Progenitor cell of endocrine pancreas (in vitro differentiated cells): ENCODE data around the gene TMUB1. TPM values are rescaled to one million over a fixed set of nuclear protein-coding genes. Genes with fewer than 3 reads are reported as not detected.

ENCODE experiments used
- DNase-seq: peaks from one replicate; pipeline ENCODE4 v3.0.0; 2021; ENCODE audit warnings: low spot score; ENCODE audit not compliant: unreplicated experiment
- H3K27ac Mint-ChIP-seq: 2 replicates; pipeline ENCODE4 v1.8.0; 2021; ENCODE audit warnings: mild to moderate bottlenecking, moderate library complexity, mixed read lengths
- H3K27me3 Mint-ChIP-seq: 2 replicates; pipeline ENCODE4 v1.8.0; 2021; ENCODE audit warnings: mixed read lengths
- H3K36me3 Mint-ChIP-seq: 2 replicates; pipeline ENCODE4 v1.8.0; 2022; ENCODE audit warnings: mixed read lengths; ENCODE audit not compliant: insufficient read depth
- H3K4me1 Mint-ChIP-seq: 2 replicates; pipeline ENCODE4 v1.8.0; 2021; ENCODE audit warnings: low read depth, mixed read lengths
- H3K4me3 Mint-ChIP-seq: 2 replicates; pipeline ENCODE4 v1.8.0; 2021; ENCODE audit warnings: low read depth, mild to moderate bottlenecking, moderate library complexity, mixed read lengths
- H3K9me3 Mint-ChIP-seq: 2 replicates; pipeline ENCODE4 v1.8.0; 2021; ENCODE audit warnings: low read depth, mixed read lengths
- CTCF ChIP-seq: fragments of 200-600 bp; sonication (generic); IDR thresholded peaks from one replicate; pipeline ENCODE4 v1.5.0; 2021; ENCODE audit warnings: antibody characterized with exemption, mild to moderate bottlenecking; ENCODE audit not compliant: unreplicated experiment
- total RNA-seq: library from RNA; stranded (reverse); gene quantifications from 2 replicates; pipeline ENCODE4 v1.2.1, GENCODE V29; 2021

The TMUB1 gene
- total RNA-seq, 1 donor from 2014 or later = 48.6 TPM

- H3K27ac Mint-ChIP-seq = no peak overlapping the region
- H3K27me3 Mint-ChIP-seq = no peaks in the 10 kb centered on the region
- H3K9me3 Mint-ChIP-seq = no peaks in the 10 kb centered on the region
- no peak for DNase-seq
- no peak overlapping the region for H3K4me3 Mint-ChIP-seq
- H3K36me3 Mint-ChIP-seq = no peaks in the 10 kb centered on the region
- no peak for TF ChIP-seq CTCF
- no peaks in the 10 kb centered on the region for H3K4me1 Mint-ChIP-seq
These were observed 48.1 kb downstream of the TMUB1 start for GRCh38 chr7:151035026-151035717.

GRCh38 chr7:151034312-151035025 lies 48.8 kb downstream of the TMUB1 start:
- no peak for TF ChIP-seq CTCF
- no peak for DNase-seq
- Mint-ChIP-seq H3K4me1 (no peaks in the 10 kb centered on the region), H3K36me3 (no peaks in the 10 kb centered on the region), H3K27me3 (no peaks in the 10 kb centered on the region), H3K27ac (no peak overlapping the region), H3K4me3 (no peak overlapping the region), H3K9me3 (no peaks in the 10 kb centered on the region)

- no peak for TF ChIP-seq CTCF
- H3K4me3 Mint-ChIP-seq = no peak overlapping the region
- no peak for DNase-seq
- H3K27ac Mint-ChIP-seq = no peak overlapping the region
- peaks cover 3% of the 10 kb centered on the region for H3K4me1 Mint-ChIP-seq
- H3K27me3 Mint-ChIP-seq = no peaks in the 10 kb centered on the region
- no peaks in the 10 kb centered on the region for H3K36me3 Mint-ChIP-seq
- no peaks in the 10 kb centered on the region for H3K9me3 Mint-ChIP-seq
These were observed 49.4 kb downstream of the TMUB1 start for GRCh38 chr7:151033864-151034249.

DNA sequence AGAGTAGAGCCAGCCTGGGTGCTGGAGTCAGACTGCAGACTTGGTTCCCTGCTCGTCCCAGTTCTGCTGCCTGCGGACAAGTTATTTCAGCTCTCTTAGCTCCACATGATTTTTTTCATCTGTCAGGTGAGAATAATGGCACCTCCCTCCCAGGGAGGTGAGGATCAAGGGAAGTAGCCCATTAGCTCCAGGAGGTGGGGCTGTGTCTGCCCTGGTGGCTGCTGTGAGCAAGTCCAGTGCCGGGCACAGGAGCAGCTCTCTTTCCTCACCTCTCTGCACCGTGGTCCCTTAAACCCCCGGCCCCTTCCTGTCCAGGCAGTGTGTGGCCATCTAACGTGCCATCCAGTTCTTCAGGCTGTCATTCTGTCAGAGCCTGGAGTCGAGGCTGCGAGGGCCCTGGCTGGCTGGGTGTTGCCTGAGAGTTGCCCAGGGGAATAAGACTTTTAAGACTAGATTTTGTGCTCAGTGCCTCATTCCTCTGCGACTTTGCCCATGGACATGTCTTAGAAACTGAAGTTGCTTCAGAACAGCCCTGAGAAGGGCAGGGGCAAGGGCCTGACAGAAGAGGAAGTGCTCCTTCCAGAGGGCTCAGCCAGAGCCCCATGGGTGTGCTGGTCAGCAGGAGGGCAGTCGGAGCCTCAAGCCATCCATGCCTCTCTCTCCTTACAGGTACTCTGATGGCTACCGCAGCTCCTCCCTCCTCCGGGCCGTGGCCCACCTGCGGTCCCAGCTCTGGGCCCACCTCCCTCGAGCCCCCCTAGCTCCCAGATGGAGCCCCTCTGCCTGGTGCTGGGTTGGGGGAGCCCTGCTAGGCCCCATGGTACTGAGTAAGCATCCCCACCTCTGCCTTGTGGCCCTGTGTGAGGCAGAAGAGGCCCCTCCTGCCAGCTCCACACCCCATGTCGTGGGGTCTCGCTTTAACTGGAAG lies 50.1 kb downstream of the TMUB1 start:
- Mint-ChIP-seq H3K4me1 (peaks cover 5% of the 10 kb centered on the region), H3K27ac (no peak overlapping the region), H3K27me3 (no peaks in the 10 kb centered on the region), H3K4me3 (no peak overlapping the region), H3K9me3 (no peaks in the 10 kb centered on the region), H3K36me3 (no peaks in the 10 kb centered on the region)
- no peak for TF ChIP-seq CTCF
- no peak for DNase-seq

Other genes starting within 250 kb of the TMUB1 start
- 1.9 and 2.9 TPM in 2 replicates for gene AOC1, start 231.0 kb downstream of the TMUB1 start, total RNA-seq
- 6.9 and 9.4 TPM in 2 replicates for gene KCNH2, start 105.2 kb downstream of the TMUB1 start, total RNA-seq
- 0.74 and 1.1 TPM in 2 replicates for gene NOS3, start 92.5 kb downstream of the TMUB1 start, total RNA-seq
- gene ATG9B, start 59.0 kb downstream of the TMUB1 start, total RNA-seq = 0.58 and 0.79 TPM in 2 replicates
- 36.0 and 36.2 TPM in 2 replicates for gene ABCB8, start 55.0 kb downstream of the TMUB1 start, total RNA-seq
- 3.5 and 5.1 TPM in 2 replicates for gene ASIC3, start 35.0 kb downstream of the TMUB1 start, total RNA-seq
- gene CDK5, start 25.6 kb downstream of the TMUB1 start, total RNA-seq = 22.6 and 24.9 TPM in 2 replicates
- 208 and 213 TPM in 2 replicates for gene SLC4A2, start 23.9 kb downstream of the TMUB1 start, total RNA-seq
- 75.0 and 81.9 TPM in 2 replicates for gene FASTK, start 2.7 kb downstream of the TMUB1 start, total RNA-seq
- 112 and 114 TPM in 2 replicates for gene AGAP3, start 3.0 kb upstream of the TMUB1 start, total RNA-seq
- 2.0 and 2.1 TPM in 2 replicates for gene GBX1, start 84.2 kb upstream of the TMUB1 start, total RNA-seq
- not detected in 2 replicates for gene ASB10, start 103.8 kb upstream of the TMUB1 start, total RNA-seq
- gene H2BK1, start 127.0 kb upstream of the TMUB1 start, total RNA-seq = not detected in 2 replicates
- 48.7 and 55.1 TPM in 2 replicates for gene ABCF2, start 143.7 kb upstream of the TMUB1 start, total RNA-seq
- gene CHPF2, start 149.0 kb upstream of the TMUB1 start, total RNA-seq = 41.4 and 42.2 TPM in 2 replicates
- gene SMARCD3, start 165.2 kb upstream of the TMUB1 start, total RNA-seq = 51.1 and 52.9 TPM in 2 replicates